NB4 (cell line): Measurements from ENCODE around the gene SORBS1.

Experiments
- MYC ChIP-seq: IDR thresholded peaks from 2 replicates; pipeline ENCODE4 v1.6.1; 2011; ENCODE audit warnings: low read depth, low read length
- POLR2A ChIP-seq: IDR thresholded peaks from 2 replicates; pipeline ENCODE4 v1.6.1; 2011; ENCODE audit warnings: mild to moderate bottlenecking; ENCODE audit not compliant: insufficient read length; ENCODE audit errors: extremely low read depth
- TF ChIP-seq, protein P1 (sequence below): IDR thresholded peaks from one replicate; pipeline ENCODE4 v1.5.1; 2012; ENCODE audit warnings: low read depth, low read length

- TF ChIP-seq, protein P1, sequence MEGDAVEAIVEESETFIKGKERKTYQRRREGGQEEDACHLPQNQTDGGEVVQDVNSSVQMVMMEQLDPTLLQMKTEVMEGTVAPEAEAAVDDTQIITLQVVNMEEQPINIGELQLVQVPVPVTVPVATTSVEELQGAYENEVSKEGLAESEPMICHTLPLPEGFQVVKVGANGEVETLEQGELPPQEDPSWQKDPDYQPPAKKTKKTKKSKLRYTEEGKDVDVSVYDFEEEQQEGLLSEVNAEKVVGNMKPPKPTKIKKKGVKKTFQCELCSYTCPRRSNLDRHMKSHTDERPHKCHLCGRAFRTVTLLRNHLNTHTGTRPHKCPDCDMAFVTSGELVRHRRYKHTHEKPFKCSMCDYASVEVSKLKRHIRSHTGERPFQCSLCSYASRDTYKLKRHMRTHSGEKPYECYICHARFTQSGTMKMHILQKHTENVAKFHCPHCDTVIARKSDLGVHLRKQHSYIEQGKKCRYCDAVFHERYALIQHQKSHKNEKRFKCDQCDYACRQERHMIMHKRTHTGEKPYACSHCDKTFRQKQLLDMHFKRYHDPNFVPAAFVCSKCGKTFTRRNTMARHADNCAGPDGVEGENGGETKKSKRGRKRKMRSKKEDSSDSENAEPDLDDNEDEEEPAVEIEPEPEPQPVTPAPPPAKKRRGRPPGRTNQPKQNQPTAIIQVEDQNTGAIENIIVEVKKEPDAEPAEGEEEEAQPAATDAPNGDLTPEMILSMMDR: no peak
- no peak for TF ChIP-seq MYC
- no peak for TF ChIP-seq POLR2A
Observed at GRCh38 chr10:95525033-95525418, 36.1 kb downstream of the SORBS1 start.
